Muscle of leg (tissue), 11 donors: Measurements from ENCODE around the gene MDK. TPM values are rescaled to one million over a fixed set of nuclear protein-coding genes. Genes with fewer than 3 reads are reported as not detected.
A peak's percentile ranks its signal among the peaks of the same experiment; 100 is the strongest.

Experiments
- DNase-seq: peaks from one replicate; pipeline ENCODE4 v3.0.0; 2013
- H3K27ac ChIP-seq: one replicate; pipeline ENCODE4 v1.5.1; 2013; ENCODE audit warnings: mild to moderate bottlenecking, low read length, control low read depth
- H3K27me3 ChIP-seq: one replicate; pipeline ENCODE4 v1.6.1; 2013; ENCODE audit warnings: low read length; ENCODE audit not compliant: control insufficient read depth, insufficient read depth
- H3K36me3 ChIP-seq: one replicate; pipeline ENCODE4 v1.6.1; 2013; ENCODE audit warnings: low read length; ENCODE audit not compliant: control insufficient read depth, insufficient read depth
- H3K4me1 ChIP-seq: one replicate; pipeline ENCODE4 v1.6.1; 2013; ENCODE audit warnings: low read length; ENCODE audit not compliant: control insufficient read depth, insufficient read depth
- H3K4me3 ChIP-seq: one replicate; pipeline ENCODE4 v1.5.1; 2013; ENCODE audit warnings: low read length, control low read depth
- H3K9me3 ChIP-seq: replicated peaks from 2 replicates; pipeline ENCODE4 v1.6.1; 2013; ENCODE audit warnings: low read depth, low read length; ENCODE audit not compliant: control insufficient read depth
- WGBS: methylation state at CpG from one replicate; pipeline ENCODE4 v1.1.5; 2013; ENCODE audit warnings: missing lambda C conversion rate; ENCODE audit not compliant: insufficient coverage; 5-methylcytosine and 5-hydroxymethylcytosine counted together
- polyA plus RNA-seq, 8 donors: library from polyadenylated mRNA; unstranded; fragments of 120-200 nt; gene quantifications; one replicate each; pipeline versions ENCODE4 v1.2.1 to v1.2.3, GENCODE V29; 2013; ENCODE audit warnings: inconsistent platforms in 1 of 8, low replicate concordance in 1 of 8; ENCODE audit not compliant: insufficient read length in 8 of 8, insufficient read depth in 1 of 8
- total RNA-seq: library from RNA; stranded (reverse); fragments of 120-200 nt; gene quantifications from one replicate; pipeline ENCODE4 v1.2.4, GENCODE V29; 2013

Gene MDK
- total and polyA plus RNA-seq, 9 donors, result 132 to 317 (median 237) TPM

- no peak for DNase-seq
- peaks cover 38% of the 10 kb centered on the region for H3K4me1 ChIP-seq
- WGBS, result 80% methylated on average over 9 of the region's 11 CpGs
- no peak overlapping the region for H3K4me3 ChIP-seq
- no peak overlapping the region for H3K27ac ChIP-seq
- H3K27me3 ChIP-seq, result peaks cover 41% of the 10 kb centered on the region
- H3K36me3 ChIP-seq, result no peaks in the 10 kb centered on the region
- H3K9me3 ChIP-seq, result no peaks in the 10 kb centered on the region
These were observed 45.4 kb upstream of the MDK start for GRCh38 chr11:46335890-46336562.

- H3K4me1 ChIP-seq, result peaks cover 40% of the 10 kb centered on the region
- no peak overlapping the region for H3K4me3 ChIP-seq
- WGBS, result 78% methylated on average over 10 of the region's 12 CpGs
- no peaks in the 10 kb centered on the region for H3K36me3 ChIP-seq
- peaks cover 35% of the 10 kb centered on the region for H3K27me3 ChIP-seq
- no peaks in the 10 kb centered on the region for H3K9me3 ChIP-seq
- H3K27ac ChIP-seq, result no peak overlapping the region
- no peak for DNase-seq
These were observed 44.8 kb upstream of the MDK start for GRCh38 chr11:46336563-46337180.

GRCh38 chr11:46337626-46338345 lies 43.7 kb upstream of the MDK start:
- no peak overlapping the region for H3K27ac ChIP-seq
- H3K9me3 ChIP-seq, result no peaks in the 10 kb centered on the region
- H3K4me3 ChIP-seq, result no peak overlapping the region
- WGBS, result 85% methylated on average over 10 of the region's 13 CpGs
- no peak for DNase-seq
- H3K27me3 ChIP-seq, result peaks cover 24% of the 10 kb centered on the region
- no peaks in the 10 kb centered on the region for H3K36me3 ChIP-seq
- H3K4me1 ChIP-seq, result peaks cover 42% of the 10 kb centered on the region

- no peak for DNase-seq
- Histone ChIP-seq H3K4me1 (peaks cover 42% of the 10 kb centered on the region), H3K36me3 (no peaks in the 10 kb centered on the region), H3K27ac (peak overlapping the region; percentile 47), H3K9me3 (no peaks in the 10 kb centered on the region), H3K4me3 (no peak overlapping the region), H3K27me3 (peaks cover 16% of the 10 kb centered on the region)
- 38% methylated on average over 6 of the region's 9 CpGs for WGBS
These were observed 42.9 kb upstream of the MDK start for GRCh38 chr11:46338636-46338987.

GRCh38 chr11:46338988-46339666 lies 42.3 kb upstream of the MDK start:
- no peaks in the 10 kb centered on the region for H3K9me3 ChIP-seq
- no peak overlapping the region for H3K4me3 ChIP-seq
- H3K4me1 ChIP-seq, result peaks cover 43% of the 10 kb centered on the region
- peak; percentile 59 for DNase-seq
- H3K27me3 ChIP-seq, result peaks cover 11% of the 10 kb centered on the region
- 31% methylated on average over 8 of the region's 16 CpGs for WGBS
- no peaks in the 10 kb centered on the region for H3K36me3 ChIP-seq
- H3K27ac ChIP-seq, result peak overlapping the region; percentile 49

- no peaks in the 10 kb centered on the region for H3K36me3 ChIP-seq
- H3K27ac ChIP-seq, result no peak overlapping the region
- WGBS, result 80% methylated on average over 1 of the region's 2 CpGs
- no peak overlapping the region for H3K4me3 ChIP-seq
- peaks cover 5% of the 10 kb centered on the region for H3K27me3 ChIP-seq
- DNase-seq, result no peak
- no peaks in the 10 kb centered on the region for H3K9me3 ChIP-seq
- peaks cover 43% of the 10 kb centered on the region for H3K4me1 ChIP-seq
These were observed 41.7 kb upstream of the MDK start for GRCh38 chr11:46339816-46340215.

GRCh38 chr11:46341454-46341853 lies 40.0 kb upstream of the MDK start:
- no peak for DNase-seq
- H3K4me3 ChIP-seq, result no peak overlapping the region
- H3K9me3 ChIP-seq, result no peaks in the 10 kb centered on the region
- H3K36me3 ChIP-seq, result no peaks in the 10 kb centered on the region
- 83% methylated on average over 2 of the region's 3 CpGs for WGBS
- H3K4me1 ChIP-seq, result peaks cover 45% of the 10 kb centered on the region
- H3K27me3 ChIP-seq, result no peaks in the 10 kb centered on the region
- H3K27ac ChIP-seq, result no peak overlapping the region

- Histone ChIP-seq H3K9me3 (no peaks in the 10 kb centered on the region), H3K4me1 (peaks cover 45% of the 10 kb centered on the region), H3K27me3 (no peaks in the 10 kb centered on the region), H3K36me3 (no peaks in the 10 kb centered on the region), H3K4me3 (no peak overlapping the region), H3K27ac (peak overlapping the region; percentile 78)
- peak; percentile 86 for DNase-seq
- WGBS, result 15% methylated on average over 4 of the region's 5 CpGs
These were observed 39.2 kb upstream of the MDK start for GRCh38 chr11:46342239-46342638.

GRCh38 chr11:46343520-46343919 lies 37.9 kb upstream of the MDK start:
- Histone ChIP-seq H3K36me3 (no peaks in the 10 kb centered on the region), H3K9me3 (no peaks in the 10 kb centered on the region), H3K27ac (no peak overlapping the region), H3K4me3 (no peak overlapping the region), H3K27me3 (no peaks in the 10 kb centered on the region), H3K4me1 (peaks cover 52% of the 10 kb centered on the region)
- no peak for DNase-seq
- WGBS, result 49% methylated on average over 2 of the region's 3 CpGs

GRCh38 chr11:46345131-46345597 lies 36.3 kb upstream of the MDK start:
- Histone ChIP-seq H3K36me3 (peaks cover 11% of the 10 kb centered on the region), H3K9me3 (no peaks in the 10 kb centered on the region), H3K4me1 (peaks cover 44% of the 10 kb centered on the region), H3K27ac (peak overlapping the region; percentile 69), H3K4me3 (peak overlapping the region; percentile 43), H3K27me3 (no peaks in the 10 kb centered on the region)
- peak; percentile 62 for DNase-seq
- 47% methylated on average over 18 of the region's 20 CpGs for WGBS
